Right forelimb (tissue), 1 donor: ENCODE results near the gene STARD9.
"Not testable (repeated sequence)": the region's sequence is repeated elsewhere in the genome, so short reads cannot be mapped to it uniquely, and the experiment has no call there.

Source experiments
- DNase-seq: peaks from one replicate; pipeline ENCODE4 v3.0.0-alpha.2; 2018

The STARD9 gene

DNA sequence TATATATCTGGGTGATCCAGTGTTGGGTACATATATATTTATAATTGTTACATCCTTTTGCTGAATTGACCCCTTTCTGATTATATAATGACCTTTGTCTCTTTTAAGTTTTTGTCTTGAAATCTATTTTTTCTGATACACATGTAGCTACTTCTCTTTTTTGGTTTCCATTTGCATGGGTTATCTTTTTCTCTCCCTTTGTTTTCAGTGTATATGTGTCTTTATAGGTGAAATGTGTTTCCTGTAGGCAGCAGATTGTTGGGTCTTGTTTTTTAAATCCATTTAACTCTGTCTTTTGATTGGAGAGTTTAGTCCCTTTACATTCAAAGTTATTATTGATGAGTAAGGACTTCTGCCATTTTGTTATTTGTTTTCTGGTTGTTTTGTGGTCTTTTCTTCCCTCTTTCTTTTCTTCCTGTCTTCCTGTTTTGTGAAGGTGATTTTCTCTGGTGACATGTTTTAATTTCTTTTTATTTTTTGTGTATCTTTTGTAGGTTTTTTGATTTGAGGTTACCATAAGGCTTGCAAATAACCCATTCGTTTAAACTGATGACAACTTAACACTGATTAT is 56.8 kb downstream of the STARD9 start:
- DNase-seq, result no peak

DNA sequence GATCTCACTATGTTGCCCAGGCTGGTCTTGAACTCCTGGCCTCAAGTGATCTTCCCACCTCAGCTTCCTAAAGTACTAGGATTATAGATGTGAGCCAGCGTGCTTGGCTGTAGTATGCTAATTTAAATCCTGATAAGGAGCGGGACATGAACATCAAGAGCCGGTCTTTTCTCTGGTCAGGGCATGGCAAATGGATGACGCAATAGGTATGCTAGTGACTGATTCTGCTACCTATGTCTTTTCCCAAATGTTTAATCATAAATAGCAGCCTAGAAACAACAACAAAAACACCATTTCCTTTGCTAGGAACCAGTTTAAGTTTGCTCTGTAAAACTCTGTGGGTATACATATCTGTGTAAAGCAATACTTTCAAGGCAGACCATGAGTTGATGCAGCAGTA is 64.7 kb downstream of the STARD9 start:
- DNase-seq, result no peak

DNA sequence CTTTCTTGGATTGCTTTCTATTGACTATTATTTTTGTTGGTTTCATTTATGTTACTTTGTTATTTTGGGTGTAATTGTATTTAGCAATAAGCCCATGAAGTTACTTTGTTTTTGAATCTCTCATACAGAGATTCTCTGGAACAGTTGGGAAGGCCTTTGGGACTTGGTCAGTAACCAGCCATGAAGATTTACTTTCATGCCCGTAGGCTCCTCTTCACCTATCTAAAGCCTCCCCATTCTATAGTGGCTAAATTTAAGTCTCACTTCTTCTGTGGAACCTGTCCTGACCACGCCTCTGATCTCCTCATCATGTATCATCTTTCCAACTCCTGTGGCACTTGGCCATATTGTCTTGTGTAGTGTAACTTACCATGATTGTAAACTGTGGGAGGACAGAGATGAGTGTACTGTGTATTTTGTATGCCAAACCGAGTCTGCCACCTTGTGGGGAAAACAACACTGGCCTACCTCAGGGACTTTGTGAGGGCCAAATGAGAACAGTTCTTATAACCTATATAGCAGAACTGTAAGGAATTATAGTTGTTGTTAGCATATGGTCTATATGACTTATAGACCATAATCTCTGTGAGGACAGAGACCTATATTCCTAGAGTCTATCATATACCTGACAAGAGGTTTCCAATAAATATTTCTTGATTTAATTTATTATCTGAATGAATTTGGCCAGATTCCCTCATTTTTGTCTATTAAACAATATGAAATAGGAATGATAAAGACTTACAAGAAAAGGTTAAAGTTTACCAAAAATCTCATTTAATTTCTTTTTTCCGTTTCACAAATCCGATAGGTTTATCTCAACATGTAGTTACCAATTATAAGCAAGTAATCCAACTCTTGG is 75.0 kb downstream of the STARD9 start:
- peak; percentile 80 for DNase-seq

DNA sequence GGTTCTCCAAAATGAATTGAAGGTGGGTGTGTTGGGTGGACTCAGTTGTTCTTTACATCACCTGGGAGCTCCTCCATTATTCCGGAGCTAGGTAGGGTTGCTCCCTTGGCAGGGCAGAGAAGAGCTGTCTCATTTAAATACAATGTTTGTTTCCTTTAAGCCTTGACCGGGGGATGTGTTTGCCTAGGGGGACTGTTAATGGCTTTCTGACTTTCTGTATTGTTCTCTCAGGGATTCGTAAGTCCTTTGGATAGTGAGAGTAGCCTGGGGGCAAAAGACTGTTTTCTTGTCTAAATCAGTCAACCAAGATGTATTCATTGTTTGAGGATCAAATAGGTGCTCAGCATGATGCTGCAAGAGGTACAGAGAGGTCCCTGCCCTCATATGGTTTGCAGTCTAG is 90.4 kb downstream of the STARD9 start:
- DNase-seq, result no peak

DNA sequence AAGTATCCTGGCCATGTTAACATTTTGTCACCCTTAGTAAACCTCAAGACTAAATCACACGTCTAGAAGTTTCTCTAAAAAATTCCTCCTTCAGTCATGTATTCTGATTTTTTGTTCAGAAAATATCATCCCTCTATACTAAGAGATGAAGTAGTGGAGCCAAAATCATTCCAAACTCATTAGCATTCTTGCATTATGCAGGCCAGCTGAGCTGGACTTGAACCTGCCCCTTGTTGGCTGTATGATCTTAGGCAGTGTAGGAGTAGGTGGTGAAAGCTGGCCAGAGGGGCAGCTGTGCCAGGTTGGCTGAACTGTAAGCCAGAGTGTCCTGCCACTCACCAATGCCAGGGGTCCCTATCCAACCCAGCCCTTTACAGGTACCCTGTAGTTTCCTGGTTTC is 92.4 kb downstream of the STARD9 start:
- DNase-seq, result no peak

DNA sequence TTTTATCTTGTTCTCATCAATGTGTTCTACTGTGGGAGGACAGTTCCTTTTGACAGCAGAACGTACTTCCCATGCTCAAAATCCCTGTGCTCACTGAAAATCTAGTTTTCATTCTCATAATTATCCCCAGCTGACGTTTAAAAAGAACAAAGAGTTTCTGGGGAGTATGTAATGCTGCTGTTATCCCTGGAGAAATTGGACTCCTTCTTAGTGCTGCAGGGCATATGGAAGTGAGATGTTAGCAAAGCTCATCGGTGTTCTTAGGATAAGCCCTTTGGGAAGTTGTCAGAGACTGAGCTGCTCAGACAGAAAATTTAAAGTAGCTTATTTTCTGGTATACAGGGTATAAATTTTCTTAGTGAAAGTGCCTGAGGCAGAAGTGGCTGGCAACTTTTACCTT is 95.0 kb downstream of the STARD9 start:
- no peak for DNase-seq

DNA sequence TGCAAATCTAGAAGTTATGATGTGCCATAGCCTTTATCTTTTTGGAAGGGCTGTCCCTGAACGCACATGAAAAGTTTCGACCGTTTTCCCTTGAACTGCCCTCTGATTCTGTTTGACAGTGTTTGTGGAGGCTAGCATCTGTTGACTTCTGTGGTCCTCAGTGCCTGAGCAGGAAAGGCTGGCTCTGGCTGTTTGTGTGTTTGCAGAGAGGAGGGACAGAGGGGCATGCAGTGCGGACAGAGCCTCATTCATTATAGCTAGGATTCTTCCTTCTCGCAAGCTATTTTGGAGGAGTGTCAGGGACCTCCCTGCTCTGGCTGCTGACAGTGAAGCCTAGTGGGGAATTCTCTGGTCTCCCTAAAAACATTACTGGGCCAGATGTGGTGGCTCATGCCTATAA is 97.0 kb downstream of the STARD9 start:
- DNase-seq, result no peak

DNA sequence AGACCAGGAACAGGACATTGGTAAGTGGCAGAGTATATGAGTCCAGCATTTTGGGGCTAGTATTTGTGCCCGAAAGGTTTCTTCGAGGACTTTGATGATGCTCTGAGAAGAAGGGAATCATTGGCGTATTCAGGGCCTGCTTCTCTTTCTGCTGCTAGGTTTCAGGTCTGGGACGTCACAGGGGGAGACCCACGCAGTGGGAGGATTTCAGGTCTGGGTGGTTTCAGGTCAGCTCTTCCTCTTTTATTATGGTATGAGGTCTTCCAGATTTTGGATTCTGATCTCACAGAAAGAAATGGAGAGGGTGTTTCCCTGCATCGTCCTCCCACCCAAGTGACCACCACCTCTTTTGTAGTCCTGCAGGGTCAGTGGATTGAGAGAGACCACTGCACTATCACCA is 99.1 kb downstream of the STARD9 start:
- no peak for DNase-seq

DNA sequence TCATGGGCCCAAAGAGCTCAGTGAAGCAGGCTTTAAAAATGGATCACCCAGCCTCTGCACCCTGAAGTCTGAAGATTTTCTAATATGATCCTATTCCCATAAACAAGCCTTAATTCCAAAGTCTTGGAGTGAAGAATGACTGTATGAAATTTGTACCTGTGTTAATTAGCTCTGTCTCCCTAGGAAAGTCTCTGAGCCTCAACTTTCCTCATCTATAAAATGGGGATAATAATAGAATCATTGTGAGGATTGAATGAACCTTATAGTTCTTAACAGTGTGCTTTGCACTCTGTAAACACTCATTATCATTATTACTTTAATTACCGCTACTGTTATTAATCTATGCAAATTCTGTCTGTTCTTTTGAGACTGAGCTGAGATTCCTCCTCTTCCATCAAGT is 99.6 kb downstream of the STARD9 start:
- DNase-seq, result no peak

DNA sequence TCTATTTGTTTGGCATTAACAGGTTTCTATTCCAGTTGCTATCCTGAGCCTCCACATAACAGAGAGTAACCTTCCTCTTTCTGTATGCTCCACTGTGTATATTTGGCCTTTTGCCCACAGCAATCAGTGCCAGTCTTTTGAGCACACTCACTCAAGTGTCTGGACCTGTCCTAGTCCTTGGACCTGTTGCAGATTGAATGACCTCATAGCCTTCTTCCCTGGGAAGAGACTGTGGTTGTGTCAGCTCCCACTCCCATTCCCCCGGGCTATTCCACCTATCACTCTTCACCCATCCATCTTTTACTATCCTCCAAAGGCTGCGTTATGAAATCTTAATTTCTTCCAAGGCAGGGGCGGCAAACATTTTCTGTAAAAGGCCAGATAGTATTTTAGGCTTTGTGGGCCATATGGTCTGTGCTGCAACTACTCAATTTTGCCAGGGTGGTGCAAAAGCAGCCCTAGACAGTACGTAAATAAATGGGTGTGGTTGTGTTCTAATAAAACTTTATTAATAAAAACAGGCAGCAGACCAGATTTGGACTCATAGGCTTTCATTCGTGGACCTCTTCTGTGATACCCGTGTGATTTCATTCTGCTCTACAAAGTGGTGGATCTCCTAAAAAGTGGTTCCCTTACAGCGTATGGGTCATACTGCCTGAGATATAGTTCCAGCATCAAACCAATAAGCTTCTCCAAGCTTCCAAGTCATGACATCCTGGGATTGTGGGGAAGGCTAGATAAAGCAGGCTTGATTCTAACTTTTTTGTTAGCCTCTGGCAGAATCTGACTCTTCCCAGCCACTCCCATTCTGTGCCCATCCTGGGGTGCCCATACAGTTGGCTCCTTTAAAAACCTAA is 104.1 kb downstream of the STARD9 start:
- no peak for DNase-seq

DNA sequence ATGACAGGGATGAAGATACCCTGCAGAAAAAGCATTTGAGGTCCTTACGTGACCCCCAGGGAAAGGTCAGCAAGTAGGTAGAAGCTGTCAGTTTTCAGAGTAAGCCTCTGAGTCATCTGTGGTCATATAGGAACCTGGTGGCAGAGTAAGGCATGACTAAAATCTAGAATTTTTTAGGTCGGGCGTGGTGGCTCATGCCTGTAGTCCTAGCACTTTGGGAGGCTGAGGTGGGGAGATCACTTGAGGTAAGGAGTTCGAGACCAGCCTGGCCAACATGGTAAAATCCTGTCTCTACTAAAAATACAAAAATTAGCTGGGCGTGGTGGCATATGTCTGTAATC is 104.7 kb downstream of the STARD9 start:
- DNase-seq, result not testable (repeated sequence)

DNA sequence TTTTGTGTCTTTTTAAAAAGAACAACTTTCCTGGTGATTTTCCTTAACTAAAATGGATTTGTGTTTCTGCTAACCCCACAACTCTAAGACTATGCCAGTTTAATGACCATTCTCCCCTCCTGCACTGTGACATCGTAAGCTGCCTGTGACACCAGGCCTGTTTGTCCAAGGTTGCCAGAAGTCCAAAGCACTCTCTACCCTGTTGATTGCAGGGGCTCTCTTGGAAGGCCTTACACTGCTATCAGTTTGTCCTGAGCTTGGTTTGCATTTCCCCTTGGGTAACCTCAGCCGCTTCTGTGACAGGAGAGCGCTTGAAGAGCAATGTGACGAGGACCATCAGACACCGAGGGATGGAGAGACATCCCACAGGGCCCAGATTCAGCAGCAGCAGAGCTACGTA is 105.7 kb downstream of the STARD9 start:
- no peak for DNase-seq

DNA sequence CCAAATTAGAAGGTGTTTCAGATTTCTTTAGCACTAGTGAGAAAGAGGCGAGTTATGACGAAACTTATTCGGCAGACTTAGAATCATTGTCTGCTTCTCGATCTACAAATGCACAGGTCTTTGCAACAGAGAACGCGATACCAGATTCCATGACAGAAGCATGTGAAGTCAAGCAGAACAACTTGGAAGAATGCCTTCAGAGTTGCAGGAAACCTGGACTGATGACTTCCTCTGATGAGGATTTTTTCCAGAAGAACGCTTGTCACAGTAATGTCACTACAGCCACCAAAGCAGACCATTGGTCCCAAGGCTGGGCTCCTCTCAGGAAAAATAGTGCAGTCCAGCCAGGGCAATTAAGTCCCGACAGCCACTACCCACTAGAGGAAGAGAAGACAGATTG is 110.9 kb downstream of the STARD9 start:
- no peak for DNase-seq

DNA sequence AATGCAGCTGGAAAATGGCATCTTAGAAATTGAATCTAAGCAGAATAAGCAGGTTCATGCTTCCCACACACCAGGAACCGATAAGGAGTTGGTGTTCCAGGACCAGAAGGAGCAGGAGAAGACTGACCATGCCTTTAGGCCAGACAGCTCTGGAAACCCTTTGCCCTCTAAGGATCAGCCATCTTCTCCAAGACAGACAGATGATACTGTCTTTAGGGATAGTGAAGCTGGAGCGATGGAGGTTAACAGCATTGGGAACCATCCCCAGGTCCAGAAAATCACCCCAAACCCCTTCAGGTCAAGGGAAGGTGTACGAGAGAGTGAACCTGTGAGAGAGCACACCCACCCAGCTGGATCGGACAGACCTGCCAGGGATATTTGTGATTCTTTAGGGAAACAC is 112.3 kb downstream of the STARD9 start:
- DNase-seq, result no peak

DNA sequence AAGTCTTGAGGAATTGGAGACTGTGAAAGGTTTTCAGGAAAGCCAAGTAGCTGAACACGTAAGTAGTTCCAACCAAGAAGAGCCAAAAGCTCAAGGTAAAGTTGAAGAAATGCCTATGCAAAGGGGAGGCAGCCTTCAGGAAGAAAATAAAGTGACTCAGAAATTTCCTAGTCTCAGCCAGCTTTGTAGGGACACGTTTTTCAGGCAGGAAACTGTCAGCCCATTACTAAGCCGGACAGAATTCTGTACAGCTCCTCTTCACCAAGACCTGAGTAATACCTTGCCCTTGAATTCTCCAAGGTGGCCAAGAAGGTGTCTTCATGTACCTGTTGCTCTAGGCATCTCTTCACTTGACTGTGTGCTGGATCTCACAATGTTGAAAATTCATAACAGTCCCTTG is 112.9 kb downstream of the STARD9 start:
- DNase-seq, result no peak

DNA sequence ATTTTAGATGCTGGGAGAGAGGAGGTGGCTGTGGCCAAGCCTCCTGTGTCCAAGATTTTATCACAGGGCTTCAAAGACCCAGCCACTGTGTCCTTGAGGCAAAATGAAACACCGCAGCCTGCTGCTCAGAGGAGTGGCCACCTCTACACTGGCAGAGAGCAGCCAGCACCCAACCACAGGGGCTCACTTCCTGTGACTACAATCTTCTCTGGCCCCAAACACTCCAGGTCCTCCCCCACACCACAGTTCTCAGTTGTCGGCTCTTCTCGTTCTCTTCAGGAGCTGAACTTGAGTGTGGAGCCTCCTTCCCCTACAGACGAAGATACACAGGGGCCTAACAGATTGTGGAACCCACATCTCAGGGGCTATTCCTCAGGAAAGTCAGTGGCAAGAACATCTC is 115.9 kb downstream of the STARD9 start:
- DNase-seq, result no peak

DNA sequence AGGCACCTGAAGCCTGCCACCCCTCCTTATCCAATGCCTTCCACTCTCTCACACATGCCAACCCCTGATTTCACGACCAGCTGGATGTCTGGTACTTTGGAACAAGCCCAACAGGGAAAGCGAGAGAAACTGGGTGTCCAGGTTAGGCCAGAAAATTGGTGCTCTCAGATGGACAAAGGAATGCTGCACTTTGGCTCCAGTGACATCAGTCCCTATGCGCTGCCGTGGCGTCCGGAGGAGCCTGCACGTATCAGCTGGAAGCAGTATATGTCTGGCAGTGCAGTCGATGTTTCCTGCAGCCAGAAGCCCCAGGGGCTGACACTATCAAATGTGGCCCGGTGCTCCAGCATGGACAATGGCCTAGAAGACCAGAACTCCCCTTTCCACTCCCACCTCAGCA is 116.4 kb downstream of the STARD9 start:
- no peak for DNase-seq

DNA sequence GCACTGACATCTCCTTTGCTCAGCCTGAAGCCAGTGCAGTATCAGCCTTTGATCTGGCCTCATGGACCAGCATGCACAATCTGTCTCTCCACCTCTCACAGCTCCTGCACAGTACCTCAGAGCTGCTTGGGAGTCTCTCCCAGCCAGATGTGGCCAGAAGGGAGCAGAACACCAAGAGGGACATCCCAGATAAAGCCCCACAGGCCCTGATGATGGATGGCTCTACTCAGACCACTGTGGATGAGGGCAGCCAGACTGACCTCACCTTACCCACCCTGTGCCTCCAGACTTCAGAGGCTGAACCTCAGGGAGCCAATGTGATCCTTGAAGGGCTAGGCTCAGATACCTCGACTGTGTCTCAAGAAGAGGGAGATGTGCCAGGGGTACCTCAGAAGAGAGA is 117.1 kb downstream of the STARD9 start:
- DNase-seq, result no peak

DNA sequence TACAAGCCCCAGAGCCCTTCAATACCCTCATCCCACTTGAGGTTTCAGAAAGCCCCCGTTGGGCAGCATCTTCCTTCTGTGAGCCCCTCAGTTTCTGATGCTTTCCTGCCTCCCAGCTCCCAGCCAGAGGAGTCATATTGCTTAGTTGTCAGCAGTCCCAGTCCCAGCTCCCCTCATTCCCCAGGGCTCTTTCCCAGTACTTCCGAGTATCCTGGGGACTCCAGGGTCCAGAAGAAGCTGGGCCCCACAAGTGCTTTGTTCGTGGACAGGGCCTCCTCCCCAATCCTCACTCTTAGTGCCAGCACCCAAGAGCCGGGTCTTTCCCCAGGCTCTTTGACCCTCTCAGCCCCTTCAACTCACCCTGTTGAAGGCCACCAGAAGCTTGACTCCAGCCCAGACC is 117.6 kb downstream of the STARD9 start:
- no peak for DNase-seq

DNA sequence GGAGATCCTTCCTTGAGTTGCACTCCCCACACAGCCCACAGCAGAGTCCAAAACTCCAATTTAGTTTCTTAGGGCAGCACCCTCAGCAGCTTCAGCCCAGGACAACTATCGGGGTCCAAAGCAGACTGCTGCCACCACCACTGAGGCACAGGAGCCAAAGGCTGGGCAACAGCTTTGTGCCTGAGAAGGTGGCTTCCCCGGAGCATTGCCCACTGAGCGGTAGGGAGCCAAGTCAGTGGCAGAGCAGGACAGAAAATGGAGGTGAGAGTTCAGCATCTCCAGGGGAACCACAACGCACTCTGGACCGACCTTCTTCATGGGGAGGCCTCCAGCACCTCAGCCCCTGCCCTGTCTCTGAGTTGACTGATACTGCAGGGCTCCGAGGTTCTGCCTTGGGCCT is 118.1 kb downstream of the STARD9 start:
- DNase-seq, result no peak

DNA sequence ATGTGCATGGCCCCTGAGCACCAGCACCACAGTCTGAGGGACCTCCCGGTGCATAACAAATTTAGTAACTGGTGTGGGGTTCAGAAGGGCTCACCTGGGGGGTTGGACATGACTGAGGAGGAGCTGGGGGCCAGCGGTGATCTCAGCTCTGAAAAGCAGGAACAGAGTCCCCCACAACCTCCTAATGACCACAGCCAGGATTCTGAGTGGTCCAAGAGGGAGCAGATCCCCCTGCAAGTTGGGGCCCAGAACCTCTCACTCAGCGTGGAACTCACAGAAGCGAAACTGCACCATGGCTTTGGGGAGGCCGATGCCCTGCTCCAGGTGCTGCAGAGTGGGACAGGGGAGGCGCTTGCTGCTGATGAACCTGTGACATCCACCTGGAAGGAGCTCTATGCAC is 118.5 kb downstream of the STARD9 start:
- DNase-seq, result no peak

DNA sequence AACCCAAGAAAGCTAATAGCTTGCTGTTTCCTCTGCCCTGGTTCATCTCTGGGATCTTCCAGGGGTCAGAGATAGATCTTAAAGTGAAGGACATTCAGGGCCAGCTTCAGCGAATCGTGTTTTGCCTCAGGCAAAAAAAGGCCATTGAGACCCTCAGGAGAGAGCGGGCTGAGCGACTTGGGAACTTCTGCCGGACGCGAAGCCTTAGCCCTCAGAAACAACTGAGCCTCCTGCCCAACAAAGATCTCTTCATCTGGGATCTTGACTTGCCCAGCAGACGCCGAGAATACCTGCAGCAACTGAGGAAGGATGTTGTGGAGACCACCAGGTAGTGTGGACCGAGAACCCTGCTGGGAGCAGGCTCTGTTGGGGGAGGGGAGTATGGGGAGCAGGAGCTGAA is 119.0 kb downstream of the STARD9 start:
- DNase-seq, result no peak

DNA sequence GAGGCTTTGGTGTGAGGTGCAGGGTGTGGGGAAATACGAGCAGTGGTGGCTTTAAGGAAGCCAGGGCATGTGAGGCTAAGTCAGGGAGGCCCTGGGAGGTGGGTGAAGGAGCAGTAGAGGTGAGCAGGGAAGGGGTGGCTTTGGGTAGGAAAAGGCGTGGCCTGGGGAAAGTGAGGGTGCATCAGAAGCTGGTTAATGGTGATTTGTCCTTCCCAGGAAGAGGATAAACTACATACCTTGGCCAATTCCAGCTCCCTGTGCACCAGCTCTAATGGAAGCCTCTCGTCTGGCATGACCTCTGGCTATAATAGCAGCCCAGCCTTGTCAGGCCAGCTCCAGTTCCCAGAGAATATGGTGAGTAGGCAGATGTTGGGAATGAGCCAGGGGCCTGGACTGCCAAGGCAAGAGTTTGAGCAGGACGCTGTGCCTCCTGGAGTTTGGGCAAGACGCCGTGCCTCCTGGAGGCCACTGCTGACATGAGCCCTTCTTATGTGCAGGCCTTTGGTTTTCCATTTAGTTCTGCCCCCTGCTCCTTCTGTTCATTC is 120.2 kb downstream of the STARD9 start:
- DNase-seq, result no peak

DNA sequence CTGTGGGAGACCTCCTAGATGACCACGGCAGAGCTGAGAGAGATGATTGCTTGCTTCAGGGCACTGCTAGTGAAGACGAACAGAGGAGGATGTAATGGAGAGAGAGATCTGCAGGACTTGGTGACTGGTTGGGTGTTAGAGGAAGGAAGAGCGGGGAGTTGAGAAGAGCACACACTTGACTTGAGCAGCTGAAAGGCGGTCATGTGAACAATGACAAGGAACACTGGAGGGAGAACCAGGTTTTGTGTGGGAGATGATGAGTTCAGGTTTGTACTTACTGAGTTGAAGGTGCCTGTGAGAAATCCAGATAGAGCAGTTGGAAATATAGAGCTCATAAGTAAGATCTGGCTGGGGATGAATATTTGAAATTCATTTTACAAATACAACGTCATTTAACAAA is 121.2 kb downstream of the STARD9 start:
- no peak for DNase-seq
